Fibroblast of pulmonary artery (primary cell): ENCODE data around the gene PPP1R3G.
"Not testable (repeated sequence)": the region's sequence is repeated elsewhere in the genome, so short reads cannot be mapped to it uniquely, and the experiment has no call there.

Experiments
- DNase-seq: peaks from one replicate; pipeline ENCODE4 v3.0.0-alpha.2; 2010; ENCODE audit warnings: low read depth
- H3K4me3 ChIP-seq: replicated peaks from 2 replicates; pipeline ENCODE4 v1.5.1; 2011; ENCODE audit warnings: low read depth, mild to moderate bottlenecking, control low read depth, low read length, moderate library complexity
- CTCF ChIP-seq: IDR thresholded peaks from 2 replicates; pipeline ENCODE4 v1.5.1; 2011; ENCODE audit warnings: mild to moderate bottlenecking, control low read depth, low read length, inconsistent platforms; ENCODE audit errors: missing control alignments

PPP1R3G gene

GRCh38 chr6:5058254-5058653 is 26.9 kb upstream of the PPP1R3G start:
- no peak overlapping the region for H3K4me3 ChIP-seq

DNA sequence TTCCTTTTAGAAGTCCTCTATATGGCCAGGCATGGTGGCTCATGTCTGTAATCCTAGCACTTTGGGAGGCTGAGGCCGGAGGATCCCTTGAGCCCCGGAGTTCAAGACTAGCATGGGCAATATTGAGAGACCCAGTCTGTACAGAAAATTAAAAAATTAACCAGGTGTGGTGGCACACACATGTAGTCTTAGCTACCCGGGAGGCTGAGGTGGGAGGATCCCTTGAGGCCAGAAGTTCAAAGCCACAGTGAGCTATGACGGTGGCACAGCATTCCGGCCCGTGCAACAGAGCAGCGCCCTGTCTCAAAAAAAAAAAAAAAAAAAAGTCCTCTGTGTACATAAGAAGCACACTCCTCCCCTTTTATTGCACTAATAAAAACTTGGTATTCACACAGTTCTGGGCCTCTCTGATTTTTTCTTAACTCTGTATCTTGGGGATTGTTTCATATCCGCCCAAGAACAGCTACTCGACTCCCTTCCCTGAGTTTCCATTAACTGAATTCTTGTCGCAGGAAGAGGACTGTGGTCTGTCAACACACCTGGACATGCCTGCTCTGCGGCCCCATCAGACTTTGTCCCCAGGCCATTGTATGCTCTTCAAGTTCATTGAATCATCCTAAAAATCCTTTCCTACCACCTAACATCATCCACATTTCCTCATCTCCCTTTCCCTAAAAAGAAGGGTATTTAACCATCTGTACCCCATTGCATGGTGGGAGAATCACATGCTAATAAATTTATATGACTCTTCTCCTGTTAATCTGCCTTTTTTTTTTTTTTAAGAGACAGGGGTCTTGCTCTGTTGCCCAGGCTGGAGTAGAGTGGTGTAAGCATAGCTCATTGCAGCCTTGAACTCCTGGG is 25.9 kb upstream of the PPP1R3G start:
- TF ChIP-seq CTCF = no peak
- no peak for DNase-seq
- no peak overlapping the region for H3K4me3 ChIP-seq

More at GRCh38 chr6:5058254-5058653, 26.9 kb upstream of the PPP1R3G start:
- TF ChIP-seq CTCF = no peak
- no peak for DNase-seq

- not testable (repeated sequence) for H3K4me3 ChIP-seq, DNase-seq
Measured at GRCh38 chr6:5060439-5060838, 24.7 kb upstream of the PPP1R3G start.

DNA sequence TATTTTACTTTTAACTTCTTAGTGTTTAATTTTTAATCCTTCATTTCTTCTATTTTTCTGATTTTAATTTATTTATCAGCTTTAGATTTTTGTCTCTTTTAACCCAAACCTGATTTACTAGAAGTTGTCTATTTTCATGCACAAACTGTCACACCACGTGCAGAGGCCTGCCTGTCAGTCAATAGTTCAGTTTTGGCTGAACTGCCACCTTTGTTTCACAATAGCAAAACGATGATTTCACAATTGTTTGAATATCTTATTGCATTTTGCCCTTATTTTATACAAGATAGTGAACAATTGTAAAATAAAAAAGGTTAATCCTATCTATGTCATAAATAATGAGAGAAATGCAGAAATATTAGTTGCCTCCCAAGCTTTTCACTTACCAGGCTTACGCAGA is 24.0 kb upstream of the PPP1R3G start:
- no peak overlapping the region for H3K4me3 ChIP-seq
- no peak for TF ChIP-seq CTCF
- peak; percentile 23 for DNase-seq

GRCh38 chr6:5063617-5064016 is 21.5 kb upstream of the PPP1R3G start:
- H3K4me3 ChIP-seq = no peak overlapping the region
- TF ChIP-seq CTCF = no peak
- DNase-seq = no peak

- H3K4me3 ChIP-seq = no peak overlapping the region
- no peak for TF ChIP-seq CTCF
- no peak for DNase-seq
Measured at GRCh38 chr6:5066456-5067093, 18.6 kb upstream of the PPP1R3G start.

- DNase-seq = no peak
- no peak for TF ChIP-seq CTCF
- no peak overlapping the region for H3K4me3 ChIP-seq
Measured at GRCh38 chr6:5067305-5067704, 17.8 kb upstream of the PPP1R3G start.
